Spleen (tissue), 11 donors: ENCODE measurements around the gene LPCAT1. TPM values are rescaled to one million over a fixed set of nuclear protein-coding genes. Genes with fewer than 3 reads are reported as not detected.
A peak's percentile ranks its signal among the peaks of the same experiment; 100 is the strongest.

Experiments used
- DNase-seq: peaks from one replicate; pipeline ENCODE4 v3.0.0-alpha.2; 2020
- H3K27ac ChIP-seq, 8 donors: fragments of 200-600 bp; sonication (generic) in 7 of 8; 1 replicate in 4 of 8; 2 replicates in 4 of 8; pipeline versions ENCODE4 v1.5.0 to v1.8.0; 2016 to 2021; ENCODE audit warnings: inconsistent platforms in 4 of 8, mild to moderate bottlenecking in 4 of 8, moderate library complexity in 1 of 8
- H3K27me3 ChIP-seq, 7 donors: fragments of 200-600 bp; sonication (generic) in 6 of 7; replicated peaks in 1 of 7; 1 replicate in 4 of 7; 2 replicates in 3 of 7; pipeline versions ENCODE4 v1.5.0 to v1.8.0; 2016 to 2021; ENCODE audit warnings: inconsistent platforms in 3 of 7, mild to moderate bottlenecking in 1 of 7
- H3K36me3 ChIP-seq, 6 donors: fragments of 200-600 bp; sonication (generic) in 5 of 6; 1 replicate in 4 of 6; 2 replicates in 2 of 6; pipeline versions ENCODE4 v1.5.0 to v1.8.0; 2016 to 2021; ENCODE audit warnings: inconsistent platforms in 2 of 6
- H3K4me1 ChIP-seq, 6 donors: fragments of 200-600 bp; sonication (generic) in 5 of 6; 1 replicate in 3 of 6; 2 replicates in 3 of 6; pipeline versions ENCODE4 v1.5.0 to v1.8.0; 2016 to 2021; ENCODE audit warnings: inconsistent platforms in 3 of 6
- H3K4me3 ChIP-seq, 8 donors: fragments of 200-600 bp; sonication (generic) in 7 of 8; 1 replicate in 4 of 8; 2 replicates in 4 of 8; pipeline versions ENCODE4 v1.5.0 to v1.8.0; 2016 to 2021; ENCODE audit warnings: inconsistent platforms in 4 of 8, mild to moderate bottlenecking in 4 of 8, moderate library complexity in 2 of 8
- H3K9me3 ChIP-seq, 8 donors: fragments of 200-600 bp; sonication (generic) in 7 of 8; 1 replicate in 4 of 8; 2 replicates in 4 of 8; pipeline versions ENCODE4 v1.5.0 to v1.8.0; 2016 to 2021; ENCODE audit warnings: inconsistent platforms in 4 of 8
- POLR2A ChIP-seq, 3 donors: fragments of 450-650 bp; IDR thresholded peaks; one replicate each; pipeline ENCODE4 v1.5.1; 2017; ENCODE audit warnings: antibody characterized with exemption in 3 of 3, mild to moderate bottlenecking in 1 of 3
- POLR2AphosphoS5 ChIP-seq, 3 donors: sonication (generic); formaldehyde crosslinking; IDR thresholded peaks; one replicate each; pipeline ENCODE4 v1.5.1; 2017; ENCODE audit warnings: antibody characterized with exemption in 3 of 3
- WGBS, 5 donors: extraction: QIAGEN DNeasy Blood & Tissue Kit in 3 of 5; methylation state at CpG; one replicate each; pipeline versions ENCODE4 v1.1.5 to v1.1.7; 2013 to 2018; 5-methylcytosine and 5-hydroxymethylcytosine counted together
- intact Hi-C: fragments of 100-400 bp; cut with DNase I; formaldehyde crosslinking; loops from one replicate; pipeline ENCODE4 v1.15.0; 2023; ENCODE audit warnings: low total_unique reads
- polyA plus RNA-seq, 3 donors: library from polyadenylated mRNA; stranded (reverse); fragments of 200-250 nt; gene quantifications; one replicate each; pipeline ENCODE4 v1.2.1, GENCODE V29; 2013
- total RNA-seq, 7 donors: library from RNA; depleted of rRNA in 3 of 7; stranded (reverse); fragments of >200 nt in 3 of 7; fragmentation: NEBNext Ultra II Directional in 4 of 7; extraction: Animal tissue kit (Norgen Biotek cat#: 25700) in 4 of 7; gene quantifications; one replicate each; pipeline versions ENCODE4 v1.1.0 to v1.2.1, GENCODE V29; 2016 to 2021
- TF ChIP-seq, protein P1 (sequence below), 11 experiments: fragments of 200-600 bp in 7 of 11; fragments of 450-650 bp in 4 of 11; sonication (generic) in 4 of 11; IDR thresholded peaks in 8 of 11; conservative IDR thresholded peaks in 3 of 11; 1 replicate in 7 of 11; 2 replicates in 4 of 11; pipeline versions ENCODE4 v1.4.0 to v1.8.0; 2016 to 2021; ENCODE audit warnings: antibody characterized with exemption in 11 of 11, inconsistent platforms in 4 of 11, mild to moderate bottlenecking in 1 of 11
- donor health status: healthy with polysubstance abuse.
- donor health status: DM: no; HTN: no; CAD: no; lungs with moderate emphysema.
- donor health status: DM: no; HTN: no; CAD: no.
- donor health status: Bipolar disorder and iron deficiency.
- donor health status: healthy.
- donor health status: DM: no; HTN: no; CAD: no.
- donor health status: DM: yes; HTN: yes; CAD: no.

LPCAT1 gene
- total and polyA plus RNA-seq, 10 donors = 52.2 to 322 (median 174) TPM

GRCh38 chr5:1524799-1525623, 1.3 kb upstream of the LPCAT1 start:
- intact Hi-C loops = loop anchor here (5.0 kb wide), 1 partner anchor 33 kb away; no protein-coding TSS in a partner anchor
- Histone ChIP-seq H3K4me3 (peak overlapping the region in 2 of 8 donors; percentile 89 to 95), H3K27ac (peak overlapping the region in 6 of 8 donors; percentile 94 to 99 (median 98)), H3K9me3 (no peaks in the 10 kb centered on the region), H3K27me3 (no peaks in the 10 kb centered on the region), H3K4me1 (peaks cover 18 to 50% (median 46%) of the 10 kb centered on the region in 6 donors), H3K36me3 (peaks cover 0 to 18% (median 5%) of the 10 kb centered on the region in 6 donors)
- TF ChIP-seq POLR2AphosphoS5 (IDR thresholded peaks at IDR 0.05) (no peak), POLR2A (IDR thresholded peaks at IDR 0.05) (no peak)
- TF ChIP-seq, protein P1, sequence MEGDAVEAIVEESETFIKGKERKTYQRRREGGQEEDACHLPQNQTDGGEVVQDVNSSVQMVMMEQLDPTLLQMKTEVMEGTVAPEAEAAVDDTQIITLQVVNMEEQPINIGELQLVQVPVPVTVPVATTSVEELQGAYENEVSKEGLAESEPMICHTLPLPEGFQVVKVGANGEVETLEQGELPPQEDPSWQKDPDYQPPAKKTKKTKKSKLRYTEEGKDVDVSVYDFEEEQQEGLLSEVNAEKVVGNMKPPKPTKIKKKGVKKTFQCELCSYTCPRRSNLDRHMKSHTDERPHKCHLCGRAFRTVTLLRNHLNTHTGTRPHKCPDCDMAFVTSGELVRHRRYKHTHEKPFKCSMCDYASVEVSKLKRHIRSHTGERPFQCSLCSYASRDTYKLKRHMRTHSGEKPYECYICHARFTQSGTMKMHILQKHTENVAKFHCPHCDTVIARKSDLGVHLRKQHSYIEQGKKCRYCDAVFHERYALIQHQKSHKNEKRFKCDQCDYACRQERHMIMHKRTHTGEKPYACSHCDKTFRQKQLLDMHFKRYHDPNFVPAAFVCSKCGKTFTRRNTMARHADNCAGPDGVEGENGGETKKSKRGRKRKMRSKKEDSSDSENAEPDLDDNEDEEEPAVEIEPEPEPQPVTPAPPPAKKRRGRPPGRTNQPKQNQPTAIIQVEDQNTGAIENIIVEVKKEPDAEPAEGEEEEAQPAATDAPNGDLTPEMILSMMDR (IDR thresholded peaks at IDR 0.05 in 8 of 11, conservative IDR thresholded peaks at IDR 0.05 in 3 of 11) = no peak
- WGBS, 5 donors = 78 to 96% (median 89%) methylated on average over 8 to 20 of the region's 20 CpGs
- DNase-seq = peak; percentile 85

- H3K4me3 ChIP-seq = peak overlapping the region; percentile 53 to 95 (median 84)
- H3K36me3 ChIP-seq = peaks cover 0 to 24% (median 11%) of the 10 kb centered on the region in 6 donors
- no peak for DNase-seq
- peak overlapping the region; percentile 91 to 99 (median 97) for H3K27ac ChIP-seq
- H3K4me1 ChIP-seq = peaks cover 20 to 56% (median 51%) of the 10 kb centered on the region in 6 donors
- WGBS, 5 donors = 40 to 87% (median 65%) methylated on average over 2 to 13 of the region's 13 CpGs
- no peaks in the 10 kb centered on the region for H3K9me3 ChIP-seq
- intact Hi-C loops = no loop called here
- no peaks in the 10 kb centered on the region for H3K27me3 ChIP-seq
- no peak for TF ChIP-seq POLR2AphosphoS5 (IDR thresholded peaks at IDR 0.05)
- TF ChIP-seq, protein P1 (IDR thresholded peaks at IDR 0.05 in 8 of 11, conservative IDR thresholded peaks at IDR 0.05 in 3 of 11) = no peak
- TF ChIP-seq POLR2A (IDR thresholded peaks at IDR 0.05) = no peak
These were observed 680 bp upstream of the LPCAT1 start for GRCh38 chr5:1524481-1524798.

- Histone ChIP-seq H3K9me3 (no peaks in the 10 kb centered on the region), H3K36me3 (peaks cover 0 to 34% (median 19%) of the 10 kb centered on the region in 6 donors), H3K27me3 (no peaks in the 10 kb centered on the region), H3K4me3 (peak overlapping the region; percentile 64 to 95 (median 84)), H3K27ac (peak overlapping the region; percentile 27 to 99 (median 97)), H3K4me1 (peaks cover 24 to 66% (median 61%) of the 10 kb centered on the region in 6 donors)
- intact Hi-C loops = no loop called here
- no peak for TF ChIP-seq POLR2AphosphoS5 (IDR thresholded peaks at IDR 0.05)
- TF ChIP-seq POLR2A (IDR thresholded peaks at IDR 0.05) = no peak
- TF ChIP-seq, protein P1 (IDR thresholded peaks at IDR 0.05 in 8 of 11, conservative IDR thresholded peaks at IDR 0.05 in 3 of 11) = no peak
- 0 to 1% (median 1%) methylated on average over 6 to 48 of the region's 48 CpGs for WGBS, 5 donors
- DNase-seq = peak; percentile 91
These were observed 324 bp downstream of the LPCAT1 start for GRCh38 chr5:1523480-1523792.
